22Rv1 (cell line): ENCODE data around the gene MAP3K4.

Source experiments
- CTCF ChIP-seq: fragments of 450-650 bp; IDR thresholded peaks from 2 replicates; pipeline ENCODE4 v1.5.1; 2017; ENCODE audit warnings: mild to moderate bottlenecking
- ZFX ChIP-seq: fragments of 450-650 bp; IDR thresholded peaks from 2 replicates; pipeline ENCODE4 v1.6.1; 2017; ENCODE audit warnings: antibody characterized with exemption, borderline replicate concordance

- TF ChIP-seq CTCF (no peak), ZFX (no peak)
Measured at GRCh38 chr6:161011492-161012480, 20.2 kb downstream of the MAP3K4 start.
